ENCODE measurements around the gene SYCE3.
A peak's percentile ranks its signal among the peaks of the same experiment; 100 is the strongest.

SYCE3 gene

DNA sequence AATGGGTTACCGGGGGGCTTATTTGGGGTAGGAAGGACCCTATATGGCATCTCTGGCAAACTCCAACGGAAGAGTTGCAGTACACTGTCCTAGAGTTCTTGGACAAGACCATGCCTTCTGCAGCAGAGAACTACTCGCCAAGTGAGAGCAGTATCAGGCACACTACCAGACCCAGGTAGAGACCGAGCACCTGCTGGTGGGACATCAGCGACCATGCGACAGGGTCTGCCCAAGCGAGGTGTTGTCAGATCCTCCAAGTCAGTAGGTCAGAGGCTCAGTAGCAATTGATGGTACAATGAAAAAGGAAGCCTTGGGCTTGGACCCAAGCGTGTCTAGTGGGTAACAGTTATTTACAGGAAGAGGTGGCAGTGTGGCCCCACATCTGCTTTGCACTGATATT lies 23.1 kb upstream of the SYCE3 start:
- CTCF ChIA-PET: no interaction called here
- H3K27ac ChIP-seq: no peak overlapping the region
- TF ChIP-seq, protein P1, sequence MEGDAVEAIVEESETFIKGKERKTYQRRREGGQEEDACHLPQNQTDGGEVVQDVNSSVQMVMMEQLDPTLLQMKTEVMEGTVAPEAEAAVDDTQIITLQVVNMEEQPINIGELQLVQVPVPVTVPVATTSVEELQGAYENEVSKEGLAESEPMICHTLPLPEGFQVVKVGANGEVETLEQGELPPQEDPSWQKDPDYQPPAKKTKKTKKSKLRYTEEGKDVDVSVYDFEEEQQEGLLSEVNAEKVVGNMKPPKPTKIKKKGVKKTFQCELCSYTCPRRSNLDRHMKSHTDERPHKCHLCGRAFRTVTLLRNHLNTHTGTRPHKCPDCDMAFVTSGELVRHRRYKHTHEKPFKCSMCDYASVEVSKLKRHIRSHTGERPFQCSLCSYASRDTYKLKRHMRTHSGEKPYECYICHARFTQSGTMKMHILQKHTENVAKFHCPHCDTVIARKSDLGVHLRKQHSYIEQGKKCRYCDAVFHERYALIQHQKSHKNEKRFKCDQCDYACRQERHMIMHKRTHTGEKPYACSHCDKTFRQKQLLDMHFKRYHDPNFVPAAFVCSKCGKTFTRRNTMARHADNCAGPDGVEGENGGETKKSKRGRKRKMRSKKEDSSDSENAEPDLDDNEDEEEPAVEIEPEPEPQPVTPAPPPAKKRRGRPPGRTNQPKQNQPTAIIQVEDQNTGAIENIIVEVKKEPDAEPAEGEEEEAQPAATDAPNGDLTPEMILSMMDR (conservative IDR thresholded peaks at IDR 0.05; ENCODE audit: low read depth): no peak
- POLR2A ChIA-PET (ENCODE audit: low non-redundant PET): no interaction called here
- DNase-seq (ENCODE audit: low spot score): no peak

- CTCF ChIA-PET: no interaction called here
- DNase-seq (ENCODE audit: low spot score): no peak
- TF ChIP-seq, protein P1 (conservative IDR thresholded peaks at IDR 0.05; ENCODE audit: low read depth): no peak
- POLR2A ChIA-PET (ENCODE audit: low non-redundant PET): no interaction called here
- no peak overlapping the region for H3K27ac ChIP-seq
Observed at GRCh38 chr22:50585238-50585637, 22.5 kb upstream of the SYCE3 start.

DNA sequence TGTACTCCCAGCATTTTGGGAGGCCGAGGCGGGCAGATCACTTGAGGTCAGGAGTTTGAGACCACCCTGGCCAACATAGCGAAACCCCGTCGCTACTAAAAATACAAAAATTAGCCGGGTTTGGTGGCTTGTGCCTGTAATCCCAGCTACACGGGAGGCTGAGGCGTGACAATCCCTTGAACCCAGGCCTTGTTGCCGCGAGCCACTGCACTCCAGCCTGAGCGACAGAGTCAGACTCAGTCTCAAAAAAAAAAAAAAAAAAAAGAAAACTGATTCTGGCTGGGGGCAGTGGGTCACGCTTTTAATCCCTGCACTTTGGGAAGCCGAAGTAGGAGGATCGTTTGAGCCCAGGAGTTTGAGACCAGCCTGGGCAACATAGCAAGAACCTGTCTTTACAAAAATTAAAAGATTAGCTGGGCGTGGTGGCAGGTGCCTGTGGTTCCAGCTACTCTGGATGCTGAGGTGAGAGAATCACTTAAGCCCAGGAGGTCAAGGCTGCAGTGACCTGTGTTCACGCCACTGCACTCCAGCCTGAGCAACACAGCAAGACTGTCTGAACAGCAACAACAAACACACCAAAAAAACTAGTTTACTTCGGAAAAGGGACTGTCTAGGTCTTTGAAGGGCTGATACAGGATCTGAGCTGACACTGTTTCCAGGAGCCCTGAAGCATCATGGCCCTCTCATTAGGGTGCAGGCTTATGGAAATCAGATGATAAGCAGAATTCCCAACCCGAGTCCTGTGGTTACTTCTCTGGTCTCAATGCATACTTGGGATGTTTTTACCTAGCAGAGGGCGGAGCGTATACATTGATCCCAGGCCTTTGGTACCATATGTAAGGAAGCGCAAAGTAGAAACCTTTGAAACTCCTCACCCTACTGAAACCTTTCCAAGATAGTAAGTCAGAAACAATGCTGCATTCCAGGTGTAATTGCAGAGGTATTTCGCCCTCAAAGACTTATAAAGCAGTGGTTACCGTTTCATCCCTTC lies 21.7 kb upstream of the SYCE3 start:
- H3K27ac ChIP-seq: no peak overlapping the region
- POLR2A ChIA-PET (ENCODE audit: low non-redundant PET): no interaction called here
- CTCF ChIA-PET: no interaction called here
- DNase-seq (ENCODE audit: low spot score): no peak
- TF ChIP-seq, protein P1 (conservative IDR thresholded peaks at IDR 0.05; ENCODE audit: low read depth): no peak

DNA sequence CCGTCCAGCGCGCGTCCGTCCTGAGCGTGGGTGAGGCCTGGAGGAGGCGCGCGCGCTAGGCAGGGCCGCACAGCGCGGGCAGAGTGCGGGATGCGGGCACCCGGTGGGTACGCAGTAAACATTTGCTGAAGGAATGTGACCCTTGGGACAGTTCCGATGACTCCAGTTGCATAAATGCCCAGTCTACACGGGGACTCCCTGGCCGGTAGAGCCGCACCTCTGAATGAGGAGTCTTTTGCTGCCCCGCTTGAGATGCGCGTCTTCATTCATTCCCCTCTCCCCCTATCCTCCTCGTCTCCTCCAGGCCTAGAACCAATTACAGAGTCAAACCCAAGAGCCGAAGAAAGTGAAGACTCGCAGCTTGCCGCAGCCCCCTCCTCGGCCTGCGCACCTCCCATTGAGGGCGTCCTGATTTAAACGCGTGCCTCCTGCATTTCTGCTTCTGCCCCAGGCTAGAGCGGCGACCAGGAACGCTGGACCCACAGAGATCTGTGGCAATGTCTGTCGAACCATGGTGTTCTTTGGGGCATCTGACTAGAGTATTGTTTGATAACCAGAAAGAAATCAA lies 20.7 kb upstream of the SYCE3 start:
- CTCF ChIA-PET: no interaction called here
- TF ChIP-seq, protein P1 (conservative IDR thresholded peaks at IDR 0.05; ENCODE audit: low read depth): no peak
- POLR2A ChIA-PET (ENCODE audit: low non-redundant PET): no interaction called here
- no peak for DNase-seq (ENCODE audit: low spot score)
- H3K27ac ChIP-seq: peak overlapping the region; percentile 93

DNA sequence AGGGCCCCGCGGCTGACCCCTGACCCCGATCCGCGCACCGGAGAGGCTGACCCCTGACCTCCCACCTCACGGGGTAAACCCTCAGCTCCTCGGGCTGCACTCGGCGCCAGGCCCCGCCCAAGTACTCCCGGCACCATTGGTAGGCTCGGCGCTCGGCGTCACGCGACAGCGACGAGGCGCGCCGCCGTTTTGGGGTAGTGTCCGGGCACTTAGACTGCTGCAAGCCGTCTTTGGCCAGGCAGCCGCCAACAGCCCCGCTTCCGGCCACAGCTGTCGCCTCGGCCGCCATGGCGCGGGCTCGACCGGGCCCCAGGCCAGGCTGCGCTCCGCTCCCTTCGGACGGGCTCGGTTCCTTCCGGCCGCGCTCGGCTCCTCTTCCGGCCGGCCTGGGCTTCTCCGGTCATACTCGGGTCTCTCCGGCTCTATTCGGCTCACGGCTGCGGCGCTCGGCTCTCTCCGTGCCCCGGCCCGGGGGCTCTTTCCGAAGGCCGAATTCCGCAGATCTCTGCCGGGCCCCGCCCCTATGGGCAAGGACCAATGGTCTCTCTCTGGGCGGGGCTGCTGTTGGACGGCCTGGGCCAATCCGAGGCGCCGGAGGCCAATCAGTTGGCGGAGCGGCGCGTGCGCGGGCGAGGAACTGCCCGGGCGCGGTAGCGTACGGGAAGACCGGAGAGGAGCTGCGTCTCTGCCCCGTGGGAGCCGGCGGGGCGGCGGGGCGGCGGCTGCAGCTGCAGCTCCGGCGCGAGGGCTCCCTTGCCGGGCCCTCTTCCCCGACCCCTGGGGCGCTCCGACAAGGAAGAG lies 20.0 kb upstream of the SYCE3 start, which contains the start of gene CHKB:
Gene CHKB (minus strand): TSS at position 357 of the 801 bp plus-strand sequence. CDS start 68 bp downstream, at position 289.
- DNase-seq (ENCODE audit: low spot score): peak; percentile 97

More for the DNA sequence above, 20.0 kb upstream of the SYCE3 start, which contains the start of gene CHKB:
- CTCF ChIA-PET: no interaction called here
- POLR2A ChIA-PET (ENCODE audit: low non-redundant PET): interaction anchor here (1.0 kb wide), 1 partner anchor 53 kb away, joined by 4 read pairs; the partner anchor contains the start of gene TYMP
- H3K27ac ChIP-seq: peak within 1 kb of the TSS; percentile 93
- TF ChIP-seq, protein P1 (conservative IDR thresholded peaks at IDR 0.05; ENCODE audit: low read depth): no peak

Measured in RWPE1 (cell line).